HG03439 (cell line): Measurements from ENCODE around the gene LRMDA.

Experiments used
- ATAC-seq: cut with Tn5 transposase; IDR thresholded peaks from one replicate; pipeline ENCODE4 v1.9.1; 2021; ENCODE audit warnings: mild to moderate bottlenecking, moderate library complexity; ENCODE audit not compliant: unreplicated experiment

The LRMDA gene

DNA sequence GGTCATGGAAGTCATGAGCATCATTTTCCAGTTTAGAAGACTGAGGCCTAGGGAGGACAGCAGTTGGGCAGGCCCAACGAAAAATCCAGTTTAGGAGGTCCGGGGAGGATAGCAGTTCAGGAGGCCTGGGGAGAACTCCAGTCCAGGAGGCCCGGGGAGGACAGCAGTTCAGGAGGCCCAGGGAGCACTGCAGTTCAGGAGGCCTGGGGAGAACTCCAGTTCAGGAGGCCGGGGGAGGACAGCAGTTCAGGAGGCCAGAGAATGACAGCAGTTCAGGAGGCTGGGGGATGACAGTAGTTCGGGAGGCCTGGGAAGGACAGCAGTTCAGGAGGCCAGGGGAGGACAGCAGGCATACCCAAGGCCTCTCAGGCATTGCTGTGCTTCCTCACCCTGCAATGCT lies 453.4 kb downstream of the LRMDA start:
- no peak for ATAC-seq

DNA sequence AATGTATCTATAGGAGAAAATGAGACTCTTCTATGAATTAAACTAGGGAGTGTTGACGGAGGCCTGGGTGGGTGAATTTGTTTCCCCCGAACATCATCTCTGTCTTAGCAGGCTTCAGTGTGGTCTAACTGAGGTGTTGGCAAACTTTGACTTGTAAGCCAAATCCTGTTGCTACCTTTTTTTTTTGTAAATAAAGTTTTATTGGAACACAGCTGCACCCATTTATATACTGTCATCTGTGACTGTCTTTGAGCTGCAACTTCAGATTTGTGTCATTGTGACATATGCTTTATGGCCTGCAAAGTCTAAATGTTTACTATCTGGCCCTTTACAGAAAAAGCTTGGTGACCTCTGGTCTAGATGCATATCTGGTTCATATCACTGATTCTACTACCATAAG lies 455.9 kb downstream of the LRMDA start:
- no peak for ATAC-seq

DNA sequence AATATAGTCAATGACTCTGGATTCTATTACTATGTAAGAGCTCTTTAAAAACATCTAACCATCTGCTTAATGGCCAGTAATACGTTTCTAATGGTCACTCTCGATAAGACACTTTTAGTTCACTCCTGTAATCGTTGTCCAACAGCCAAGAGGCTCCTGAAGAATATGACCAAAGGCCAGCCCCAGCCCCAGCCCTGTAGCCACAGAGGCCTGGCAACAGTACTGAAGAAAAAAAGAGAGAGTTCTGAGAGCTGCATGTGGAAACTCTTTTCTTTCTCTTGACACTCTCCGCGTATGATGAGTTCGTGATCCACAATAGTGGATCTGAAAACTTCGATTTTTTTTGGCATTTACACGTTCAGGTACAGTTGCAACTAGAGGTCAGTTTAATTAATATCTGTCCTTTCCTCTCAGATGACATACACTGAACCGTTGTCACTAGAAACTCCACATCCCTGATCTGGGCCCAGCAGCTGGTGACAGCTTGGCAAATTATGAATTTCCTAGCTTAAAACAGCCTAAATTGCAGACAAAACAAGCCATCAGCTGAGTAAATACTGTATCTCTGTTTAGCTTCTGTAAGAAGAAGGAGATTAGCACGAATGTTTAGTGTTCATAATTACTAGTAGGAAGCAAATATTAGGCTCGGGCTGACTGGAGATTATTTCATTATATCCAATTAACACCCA lies 456.7 kb downstream of the LRMDA start:
- no peak for ATAC-seq

DNA sequence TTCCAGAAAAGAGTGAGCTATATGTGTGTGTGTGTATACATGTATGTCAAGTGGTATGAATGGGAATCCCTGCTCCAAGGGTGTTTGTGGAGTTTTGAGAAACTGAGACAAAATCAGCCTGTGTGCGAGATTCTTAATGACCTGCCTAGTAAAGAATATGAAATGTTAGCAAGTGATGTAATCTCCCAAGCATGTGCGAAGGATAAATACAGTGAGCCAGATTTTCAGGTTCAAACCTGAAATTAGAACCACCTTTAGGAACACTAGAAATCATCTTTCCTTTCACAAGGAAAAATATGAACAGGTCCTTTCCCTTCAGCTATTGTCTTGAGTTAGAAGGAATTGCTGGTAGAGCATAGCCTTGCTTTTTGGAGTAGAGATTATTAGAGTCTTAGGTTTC lies 457.6 kb downstream of the LRMDA start:
- no peak for ATAC-seq

DNA sequence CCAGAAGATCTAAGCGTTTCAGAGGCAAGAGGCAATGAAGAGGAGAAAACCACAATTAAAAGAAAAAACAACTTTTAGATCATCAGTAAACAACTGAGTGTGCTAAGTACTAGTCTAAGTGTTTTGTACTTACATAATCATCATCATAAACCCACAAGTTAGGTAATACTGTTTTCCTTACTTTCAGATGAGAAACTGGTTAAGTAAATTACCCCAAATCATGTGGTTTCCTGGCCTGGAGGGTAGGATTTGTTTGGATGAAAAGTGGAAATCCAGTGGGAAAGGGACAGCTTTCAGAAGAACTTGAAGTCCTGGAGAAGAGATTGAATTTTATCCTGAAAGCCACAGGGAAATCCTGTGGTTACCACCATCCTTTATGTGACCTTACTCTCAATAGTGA lies 463.3 kb downstream of the LRMDA start:
- no peak for ATAC-seq

DNA sequence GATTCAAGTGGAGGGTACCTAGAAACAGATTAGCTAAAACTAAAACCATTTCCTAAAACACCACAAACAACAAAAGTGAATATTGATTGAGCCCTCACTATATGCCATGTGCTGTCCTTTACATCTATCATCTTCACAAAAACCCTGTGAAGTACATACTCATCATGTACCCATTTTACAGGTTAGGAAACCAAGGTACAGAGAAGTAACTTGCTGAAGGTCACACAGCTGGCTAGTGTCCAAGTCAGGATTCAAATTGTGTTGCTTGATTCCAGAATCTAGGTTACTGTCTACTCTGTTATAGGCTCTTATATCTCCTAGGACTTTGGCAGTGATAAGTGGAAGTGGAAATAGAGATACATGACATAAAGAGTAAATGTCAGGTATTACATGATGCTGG lies 463.8 kb downstream of the LRMDA start:
- ATAC-seq: no peak

DNA sequence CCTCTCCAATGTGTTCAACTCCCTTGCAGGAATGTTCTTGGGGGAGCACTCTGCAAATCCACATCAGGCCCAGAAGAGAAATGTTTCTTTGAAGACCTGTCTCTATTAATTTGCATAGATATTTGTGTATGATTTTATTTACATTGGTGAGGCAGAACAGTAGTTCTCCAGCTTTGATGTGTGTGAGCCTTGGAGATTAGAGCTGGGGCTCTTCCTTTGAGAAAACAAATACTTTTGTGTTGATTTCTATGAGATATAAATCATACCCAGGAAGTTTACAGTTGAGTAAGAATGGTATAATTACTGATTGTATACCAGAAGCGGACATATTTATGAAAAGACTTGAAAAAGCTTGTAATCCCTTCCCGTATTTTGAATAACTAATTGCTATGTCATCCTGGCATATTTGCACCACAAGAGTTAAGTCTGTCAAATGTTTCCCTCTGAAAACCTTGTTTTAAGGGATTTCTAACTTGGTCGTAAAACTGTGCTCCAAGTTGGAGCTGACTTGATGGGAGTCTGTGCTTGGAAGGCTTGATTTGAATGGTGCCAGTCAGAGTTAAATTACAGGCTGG lies 468.5 kb downstream of the LRMDA start:
- no peak for ATAC-seq

DNA sequence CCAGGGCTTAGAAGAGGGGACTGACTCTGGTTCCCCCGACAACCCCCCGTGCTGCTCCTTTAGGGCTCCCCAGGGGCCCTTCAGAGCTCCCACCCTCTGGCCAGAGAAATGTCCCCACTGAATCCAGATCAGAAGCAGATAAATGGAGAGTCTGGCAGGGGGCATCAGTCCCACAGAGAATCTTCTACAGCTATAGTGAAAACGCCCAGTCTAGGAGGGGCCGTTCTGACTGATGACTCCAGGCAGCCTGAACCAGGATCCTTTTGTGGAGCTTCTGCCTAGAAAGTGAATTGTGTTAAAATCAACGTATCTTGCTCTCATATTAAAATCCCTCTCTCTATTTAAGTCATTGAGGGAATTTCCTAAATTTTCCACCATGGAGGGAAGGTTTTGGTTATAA lies 471.4 kb downstream of the LRMDA start:
- ATAC-seq: no peak

DNA sequence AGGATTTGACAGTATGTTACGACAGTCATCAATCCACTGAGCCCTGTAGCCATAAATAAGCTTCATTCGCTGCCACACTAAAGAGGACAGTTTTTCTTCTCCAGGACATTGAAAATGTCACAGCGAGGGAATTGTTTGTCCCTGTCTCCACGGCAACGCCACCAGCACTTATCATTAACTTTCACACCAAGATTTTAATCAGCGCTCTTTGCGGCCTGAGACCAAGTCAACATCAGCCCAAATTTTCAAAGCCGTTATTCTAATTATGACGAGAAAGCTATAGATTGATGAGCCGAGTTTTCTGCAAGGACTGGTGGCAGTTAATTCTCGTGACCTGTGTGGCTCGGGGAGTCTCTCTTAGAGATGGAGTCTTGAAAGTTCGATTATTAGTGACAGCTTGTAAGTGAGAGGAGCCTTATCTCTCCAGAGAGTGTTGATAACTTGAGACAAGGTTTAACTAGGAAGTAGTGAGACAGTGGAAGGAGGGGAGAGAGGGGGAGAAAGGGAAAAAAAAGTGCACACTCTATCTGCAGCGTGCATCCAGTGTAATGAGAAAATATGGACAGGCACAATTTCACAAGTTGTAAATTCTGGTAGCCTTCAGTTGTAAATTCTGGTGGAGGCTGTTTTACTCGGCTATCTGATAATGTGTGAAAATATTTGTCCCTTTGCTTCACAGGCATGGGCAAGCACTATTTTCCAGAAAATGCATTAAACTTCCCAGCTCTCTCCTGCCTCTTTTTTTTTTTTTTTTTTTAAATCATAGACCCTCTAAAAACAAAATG lies 473.3 kb downstream of the LRMDA start:
- no peak for ATAC-seq

DNA sequence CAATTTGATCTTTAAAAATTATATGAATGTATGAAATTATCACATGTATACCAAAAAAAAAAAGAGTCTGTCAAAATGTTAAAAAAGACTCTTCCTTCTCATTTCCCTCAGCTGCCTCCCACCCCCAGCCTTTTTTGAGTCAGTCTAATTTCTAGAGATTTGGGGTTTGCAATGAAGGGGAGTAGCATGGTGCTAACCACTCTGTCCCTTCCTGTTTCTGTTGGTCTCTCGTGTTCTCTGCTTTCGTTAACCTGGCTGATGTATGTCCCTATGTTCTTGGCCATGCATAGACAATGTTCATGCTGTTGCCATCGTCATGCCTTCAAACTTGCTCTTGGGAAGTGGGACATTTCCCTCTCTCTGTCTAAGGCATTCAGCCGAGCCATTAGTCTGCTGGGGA lies 474.1 kb downstream of the LRMDA start:
- ATAC-seq: no peak

DNA sequence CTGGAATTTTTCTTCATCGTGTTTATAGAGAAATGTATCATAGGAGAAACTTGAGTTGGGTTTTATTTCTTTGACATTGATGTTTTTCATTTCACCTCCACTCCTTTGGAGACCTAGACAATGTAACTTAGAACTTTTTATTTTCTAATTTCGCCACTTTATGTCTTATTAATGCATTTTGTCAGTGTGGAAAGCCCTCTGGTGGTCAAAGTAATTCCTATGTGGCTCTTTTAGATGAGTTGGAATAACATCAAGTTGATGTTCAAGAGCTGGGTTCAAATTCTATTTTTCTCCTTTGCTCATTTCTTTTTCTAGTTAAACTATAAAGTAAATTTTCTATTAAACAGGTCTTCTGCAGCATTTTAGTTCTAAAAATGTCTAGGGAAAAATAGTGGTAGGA lies 478.6 kb downstream of the LRMDA start:
- ATAC-seq: no peak

DNA sequence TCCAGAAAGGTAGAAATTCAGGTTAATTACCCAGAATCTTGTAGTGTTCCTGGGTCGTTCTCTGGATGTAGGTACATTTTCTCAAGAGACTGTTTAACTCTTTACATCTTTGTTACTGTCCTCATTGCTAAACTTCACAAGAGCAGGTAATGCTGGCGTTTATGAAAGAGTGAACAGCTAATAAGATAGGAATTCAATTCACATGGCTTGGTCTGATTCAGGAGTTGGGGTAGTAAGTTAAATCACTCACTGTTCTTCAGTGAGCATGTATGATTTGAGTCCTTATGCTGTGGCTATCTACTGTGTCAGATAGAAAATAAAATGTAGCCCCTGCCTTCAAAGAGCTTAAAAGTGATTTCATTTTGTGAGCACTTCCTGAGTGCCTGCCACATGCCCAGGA lies 480.0 kb downstream of the LRMDA start:
- ATAC-seq: no peak

DNA sequence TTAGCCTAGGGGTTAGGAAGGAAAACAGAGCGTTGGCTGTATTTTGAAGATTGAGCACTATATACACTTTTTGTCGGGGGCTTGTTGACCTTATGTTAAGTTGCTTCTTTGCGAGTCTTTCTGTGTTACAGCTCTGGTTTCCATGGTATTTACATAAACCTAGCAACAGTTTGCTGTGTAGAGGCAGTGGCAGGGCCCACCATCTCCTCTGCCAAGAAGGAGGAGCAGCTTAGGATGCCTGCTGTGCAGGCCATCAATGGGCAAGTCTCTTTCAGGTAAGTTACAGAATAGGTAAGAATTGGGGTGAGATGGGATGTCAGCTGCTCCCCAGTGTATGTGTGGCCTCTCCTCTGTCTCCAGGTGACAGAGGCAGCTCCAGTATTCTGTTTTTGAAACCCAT lies 485.5 kb downstream of the LRMDA start:
- no peak for ATAC-seq

DNA sequence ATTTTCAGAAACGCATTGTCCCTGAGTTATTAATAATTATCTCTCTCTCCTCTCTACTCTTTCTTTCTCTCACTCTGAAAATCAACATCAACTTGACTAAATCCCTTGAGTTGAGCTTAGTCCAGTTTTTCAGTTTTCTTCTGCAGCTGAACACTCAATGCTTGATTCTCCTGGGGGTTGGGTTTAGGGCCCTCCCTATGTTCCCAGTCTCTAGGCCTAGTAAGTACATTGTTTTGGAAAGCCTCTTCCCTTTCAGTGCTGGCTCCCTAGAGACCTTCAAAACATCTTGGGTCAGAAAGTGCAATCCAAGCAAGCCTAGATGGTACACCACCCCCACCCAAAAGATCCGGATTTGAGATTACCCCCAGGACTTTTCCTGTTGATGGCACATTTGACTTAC lies 488.5 kb downstream of the LRMDA start:
- ATAC-seq: no peak

DNA sequence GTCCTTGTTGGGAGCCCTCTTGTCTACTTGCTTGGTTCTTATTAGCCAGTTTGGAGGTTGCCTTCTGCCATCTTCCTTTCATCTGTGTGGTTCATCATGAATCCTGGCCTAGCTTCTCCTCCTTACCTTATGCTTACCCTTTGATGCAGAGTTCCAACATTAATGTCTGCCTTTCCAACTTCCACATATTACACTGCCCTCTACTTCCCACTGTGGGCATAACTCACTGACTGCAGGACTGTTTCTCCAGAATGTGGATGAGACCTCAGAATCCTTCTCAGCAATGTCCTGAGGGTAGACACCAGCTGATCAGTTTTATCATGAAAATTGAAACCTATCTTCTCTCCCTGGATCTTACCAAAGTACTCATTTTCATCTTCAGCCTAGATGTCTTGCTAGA lies 491.0 kb downstream of the LRMDA start:
- ATAC-seq: no peak

DNA sequence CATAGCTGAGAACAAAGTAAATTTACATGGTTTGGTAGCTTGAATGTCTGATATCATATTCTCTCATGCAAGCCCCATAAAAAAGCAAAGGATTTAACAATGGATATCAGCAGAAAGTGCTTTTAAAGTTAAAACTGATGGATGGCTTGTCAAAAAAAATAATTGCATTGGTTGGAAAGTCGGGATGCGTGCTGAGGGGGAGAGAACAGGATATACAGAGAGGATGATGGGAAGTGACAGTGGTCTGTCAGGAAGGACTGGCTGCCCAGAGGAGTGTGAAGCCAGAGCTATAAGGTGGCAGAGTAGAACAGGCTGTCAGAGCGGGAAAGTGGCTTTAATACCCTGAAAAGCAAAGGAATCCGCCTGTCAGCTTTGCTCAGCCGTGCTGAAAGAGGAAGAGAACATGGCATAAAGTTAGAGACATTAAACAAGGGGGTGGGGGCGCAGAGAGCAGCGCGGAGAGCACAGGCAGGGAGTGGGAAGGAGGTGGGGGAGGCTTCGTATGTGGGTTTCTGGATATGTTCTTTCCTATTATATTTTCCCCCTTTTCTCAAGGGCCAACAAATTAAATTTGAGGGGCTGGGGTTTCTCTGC lies 493.0 kb downstream of the LRMDA start:
- ATAC-seq: no peak

DNA sequence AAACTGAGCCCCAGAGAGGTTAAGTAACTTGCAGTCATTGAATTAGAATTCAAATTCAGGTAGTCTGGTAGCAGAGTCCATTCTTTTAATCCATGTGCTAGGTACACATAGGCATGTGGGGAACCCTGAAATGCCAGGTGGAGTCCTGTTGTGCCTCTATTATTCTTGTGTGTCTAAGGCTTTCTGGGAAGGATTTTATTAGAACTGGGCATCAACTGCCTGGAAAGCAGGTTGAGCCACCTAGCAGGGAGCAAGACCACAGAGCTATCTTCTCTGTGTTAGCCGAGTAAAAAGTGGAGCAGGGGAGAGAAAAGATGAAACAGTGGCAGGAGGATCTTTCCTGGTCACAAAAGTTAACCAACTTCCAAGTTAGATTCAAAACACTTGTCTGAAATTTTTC lies 494.6 kb downstream of the LRMDA start:
- no peak for ATAC-seq

DNA sequence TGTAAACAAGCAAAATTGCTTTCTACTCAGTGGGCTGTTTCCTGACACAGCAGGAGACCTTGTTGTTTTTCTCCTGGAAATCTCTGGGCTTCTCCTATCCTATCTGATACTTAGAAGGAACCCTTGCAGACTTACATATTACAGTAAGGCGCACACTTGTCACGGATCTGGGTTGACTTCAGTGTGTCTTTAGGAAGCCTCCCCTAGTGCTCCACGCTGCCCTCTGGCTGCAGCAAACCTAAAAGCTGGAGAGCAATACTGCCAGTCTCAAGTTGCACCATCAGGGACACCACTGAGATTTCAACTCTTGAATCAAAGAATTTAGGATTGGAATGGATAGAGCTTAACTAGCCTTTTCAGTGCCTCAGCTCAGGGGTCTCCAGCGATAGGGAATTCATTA lies 495.3 kb downstream of the LRMDA start:
- ATAC-seq: no peak

DNA sequence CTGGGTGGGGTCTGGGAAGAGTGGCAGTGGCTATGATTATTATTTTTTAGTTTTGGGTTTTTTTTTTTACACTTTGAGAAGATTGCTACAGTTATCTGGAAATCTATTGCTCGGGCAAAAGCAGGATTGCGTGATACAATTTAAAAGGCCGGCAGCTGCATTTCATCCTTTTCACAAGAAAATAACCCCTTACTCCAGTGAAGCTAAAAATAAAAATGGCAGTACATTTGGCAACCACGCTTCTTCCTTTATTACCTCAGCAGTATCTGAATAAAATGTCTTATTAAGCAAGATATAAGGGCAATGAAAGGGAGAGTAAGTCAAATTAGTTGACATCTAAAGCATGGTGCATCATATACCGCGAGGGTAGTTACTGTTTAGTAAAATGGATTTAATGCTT lies 496.8 kb downstream of the LRMDA start:
- no peak for ATAC-seq

DNA sequence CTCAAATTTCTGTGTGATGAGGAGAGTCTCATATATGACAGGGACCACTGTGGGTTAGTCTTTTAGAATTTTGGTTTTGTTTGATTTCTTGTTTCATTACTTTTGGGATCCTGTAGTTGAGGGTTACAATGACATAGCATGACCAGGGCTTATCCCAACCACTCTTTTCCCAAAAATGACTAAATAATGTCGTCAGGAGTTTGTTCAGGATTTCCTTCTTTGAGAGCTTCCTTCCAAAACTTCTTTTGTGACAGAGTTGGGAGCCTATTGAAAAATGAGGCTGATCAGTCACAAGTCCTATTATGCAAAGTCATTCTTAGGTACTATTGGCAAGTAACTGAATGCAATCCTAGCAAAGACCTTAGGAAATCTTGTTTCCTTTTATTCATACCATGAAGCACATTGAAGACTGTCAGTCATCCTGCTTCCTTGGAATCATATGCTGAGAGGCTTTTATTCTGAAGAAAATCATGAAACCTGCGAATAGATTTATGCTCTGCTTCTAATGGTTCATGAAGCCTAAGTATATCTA lies 498.3 kb downstream of the LRMDA start:
- no peak for ATAC-seq

DNA sequence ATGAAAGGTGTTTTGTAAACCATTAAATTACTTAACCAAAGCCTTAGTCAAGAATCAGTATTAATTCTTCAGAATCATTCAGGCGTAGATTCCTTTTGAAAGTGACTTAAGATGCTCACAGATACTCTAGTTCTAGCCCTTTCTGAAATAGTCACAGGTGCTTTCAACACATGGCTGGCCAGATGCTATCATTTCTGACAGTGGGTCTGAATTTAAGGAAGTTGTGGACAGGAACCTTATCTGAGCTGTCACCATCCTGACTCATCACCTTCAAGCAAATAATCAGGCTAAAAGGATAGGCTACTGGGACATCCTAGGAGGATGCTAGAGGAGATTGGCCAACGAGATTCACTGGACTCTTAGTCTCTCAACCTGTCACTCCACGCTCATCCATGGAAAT lies 501.5 kb downstream of the LRMDA start:
- ATAC-seq: no peak

DNA sequence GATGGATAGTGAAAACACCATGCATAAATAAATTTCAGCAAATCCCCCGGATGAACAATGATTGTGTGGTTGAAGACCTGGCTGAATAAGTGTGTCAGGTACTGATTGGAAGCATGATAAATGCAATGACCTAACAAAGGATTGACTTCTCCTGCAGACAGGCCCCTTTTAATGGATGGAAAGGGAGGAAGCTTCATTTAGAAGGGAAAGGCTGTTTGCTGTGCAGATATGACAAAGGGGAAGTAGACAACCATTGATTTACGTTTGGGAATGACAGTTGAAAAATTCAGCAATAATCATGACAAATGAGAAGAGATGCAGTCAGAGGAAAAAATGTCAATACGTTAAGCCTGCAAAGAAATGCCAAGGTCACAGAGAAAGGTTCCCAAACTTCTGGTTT lies 503.8 kb downstream of the LRMDA start:
- ATAC-seq: no peak
